ENCODE data around the gene PRR23A. TPM values are rescaled to one million over a fixed set of nuclear protein-coding genes. Genes with fewer than 3 reads are reported as not detected.

PRR23A gene
- total RNA-seq (2014; rRNA removed; shearing (Covaris generic)) (not detected in 2 replicates), total RNA-seq (2022) (not detected in 2 replicates), Bru-seq, nascent RNA (not detected), BruChase-seq, experiment 1, labeled RNA remaining after a 6-hour chase (not detected), BruChase-seq, experiment 2, labeled RNA remaining after a 2-hour chase (not detected)
- long read RNA-seq, result 0 reads

DNA sequence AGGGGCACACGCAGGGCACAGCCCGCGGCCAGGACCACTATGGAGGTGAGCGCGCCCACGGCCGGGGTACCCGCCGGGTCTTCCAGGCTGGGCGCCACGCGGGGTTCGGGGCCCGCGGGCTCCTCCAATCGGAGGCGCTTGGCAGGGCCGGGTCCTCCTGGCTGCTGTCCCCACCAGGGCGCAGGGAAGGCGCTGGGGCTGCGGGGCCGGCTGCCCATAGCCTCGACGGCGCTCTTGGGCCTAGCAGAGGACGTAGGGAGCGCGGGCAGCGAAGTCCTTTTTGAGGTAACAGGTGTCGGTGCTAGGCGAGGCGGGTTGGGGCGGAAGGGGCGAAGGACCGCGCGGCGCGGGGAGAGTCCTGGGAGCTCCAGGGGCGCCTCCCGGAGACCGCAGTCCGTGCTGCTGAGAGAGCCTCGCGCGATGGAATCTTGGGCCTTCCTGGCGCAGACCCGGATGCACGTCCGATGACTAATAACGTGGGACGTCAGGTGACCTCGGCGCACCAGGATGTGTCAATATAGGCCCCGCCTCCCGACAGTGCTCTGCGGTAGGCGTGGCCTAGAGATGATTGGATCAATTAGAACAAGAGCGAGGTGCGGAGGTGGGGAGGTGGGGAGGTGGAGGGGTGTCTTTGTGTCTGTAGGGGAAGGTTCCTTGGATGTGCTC lies at the start of gene PRR23A:
Gene PRR23A, minus strand, starts transcription at position 218 of the 666 bp plus-strand sequence. Its CDS starts 0 bp downstream, at position 218.
- TF ChIP-seq, protein P1, sequence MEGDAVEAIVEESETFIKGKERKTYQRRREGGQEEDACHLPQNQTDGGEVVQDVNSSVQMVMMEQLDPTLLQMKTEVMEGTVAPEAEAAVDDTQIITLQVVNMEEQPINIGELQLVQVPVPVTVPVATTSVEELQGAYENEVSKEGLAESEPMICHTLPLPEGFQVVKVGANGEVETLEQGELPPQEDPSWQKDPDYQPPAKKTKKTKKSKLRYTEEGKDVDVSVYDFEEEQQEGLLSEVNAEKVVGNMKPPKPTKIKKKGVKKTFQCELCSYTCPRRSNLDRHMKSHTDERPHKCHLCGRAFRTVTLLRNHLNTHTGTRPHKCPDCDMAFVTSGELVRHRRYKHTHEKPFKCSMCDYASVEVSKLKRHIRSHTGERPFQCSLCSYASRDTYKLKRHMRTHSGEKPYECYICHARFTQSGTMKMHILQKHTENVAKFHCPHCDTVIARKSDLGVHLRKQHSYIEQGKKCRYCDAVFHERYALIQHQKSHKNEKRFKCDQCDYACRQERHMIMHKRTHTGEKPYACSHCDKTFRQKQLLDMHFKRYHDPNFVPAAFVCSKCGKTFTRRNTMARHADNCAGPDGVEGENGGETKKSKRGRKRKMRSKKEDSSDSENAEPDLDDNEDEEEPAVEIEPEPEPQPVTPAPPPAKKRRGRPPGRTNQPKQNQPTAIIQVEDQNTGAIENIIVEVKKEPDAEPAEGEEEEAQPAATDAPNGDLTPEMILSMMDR (conservative IDR thresholded peaks at IDR 0.05; ENCODE audit: low read length), result no peak
- TF ChIP-seq EZH2phosphoT487 (IDR thresholded peaks at IDR 0.05; ENCODE audit: borderline replicate concordance, low read depth, low read length), result no peak
- Histone ChIP-seq H2AFZ (ENCODE audit: low read length) (no peak within 1 kb of the TSS), H3K27ac (ENCODE audit: low read depth, low read length, poor library complexity, severe bottlenecking) (no peak within 1 kb of the TSS), H4K20me1 (ENCODE audit: insufficient read depth, low read length) (no peaks in the 10 kb centered on the region), H3K4me2 (ENCODE audit: low read length) (no peak within 1 kb of the TSS), H3K79me2 (ENCODE audit: insufficient read depth, low read depth, low read length) (no peaks in the 10 kb centered on the region), H3K4me3 (ENCODE audit: low read depth, low read length, poor library complexity, severe bottlenecking) (no peak within 1 kb of the TSS), H3K9me3 (ENCODE audit: low read length) (no peaks in the 10 kb centered on the region), H3K4me1 (ENCODE audit: insufficient read depth, low read length, poor library complexity, severe bottlenecking) (no peaks in the 10 kb centered on the region), H3K9me2 (ENCODE audit: insufficient read depth, low read length) (no peaks in the 10 kb centered on the region), H3K36me3 (ENCODE audit: insufficient read depth, low read length) (no peaks in the 10 kb centered on the region)
- DNase-seq (ENCODE audit: low spot score), result no peak
- intact Hi-C loops (cut with micrococcal nuclease; ENCODE audit: unreplicated experiment), result no loop called here
- CTCF ChIA-PET (ENCODE audit: unreplicated experiment), result no interaction called here
- POLR2A ChIA-PET, result no interaction called here
- no TSS peak for BruUV-seq (replicated peaks)

DNA sequence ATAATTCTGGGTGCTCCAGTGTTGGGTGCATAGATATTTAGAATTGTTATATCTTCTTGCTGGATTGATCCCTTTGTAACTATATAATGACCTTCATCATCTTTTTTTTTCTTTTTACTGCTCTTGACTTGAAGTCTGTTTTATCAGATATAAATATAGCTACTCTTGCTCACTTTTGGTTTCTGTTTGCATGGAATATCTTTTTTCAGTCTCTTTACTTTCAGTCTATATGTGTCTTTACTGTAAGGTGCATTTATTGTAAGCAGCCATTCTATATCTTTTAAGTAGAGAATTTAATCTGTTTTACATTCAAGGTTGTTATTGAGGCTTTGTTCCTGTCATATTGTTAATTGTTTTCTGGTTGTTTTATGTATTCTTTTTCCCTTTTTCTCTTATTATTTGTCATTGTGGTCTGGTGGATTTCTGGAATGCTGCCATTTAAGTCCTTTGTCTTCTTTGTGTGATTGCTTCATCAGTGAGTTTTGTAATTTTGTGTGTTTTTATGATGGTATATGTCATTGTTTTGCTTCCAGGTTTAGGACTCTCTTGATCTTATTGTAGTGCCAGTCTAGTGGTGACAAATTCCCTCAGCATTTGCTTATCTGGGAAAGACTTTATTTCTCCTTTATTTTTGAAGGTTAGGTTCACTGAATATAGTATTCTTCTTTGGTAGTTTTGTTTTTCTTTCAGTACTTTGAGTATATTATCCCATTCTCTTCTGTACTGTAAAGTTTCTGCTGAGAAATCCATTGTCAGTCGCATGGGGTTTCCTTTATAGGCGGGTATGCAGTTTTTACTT lies 46.9 kb upstream of the PRR23A start:
- BruUV-seq (replicated peaks), result no TSS peak
- Histone ChIP-seq H3K27ac (ENCODE audit: low read depth, low read length, poor library complexity, severe bottlenecking) (no peak overlapping the region), H3K4me1 (ENCODE audit: insufficient read depth, low read length, poor library complexity, severe bottlenecking) (no peaks in the 10 kb centered on the region), H3K4me2 (ENCODE audit: low read length) (no peak overlapping the region), H4K20me1 (ENCODE audit: insufficient read depth, low read length) (no peaks in the 10 kb centered on the region), H3K36me3 (ENCODE audit: insufficient read depth, low read length) (no peaks in the 10 kb centered on the region), H3K4me3 (ENCODE audit: low read depth, low read length, poor library complexity, severe bottlenecking) (no peak overlapping the region), H3K9me3 (ENCODE audit: low read length) (no peaks in the 10 kb centered on the region), H3K9me2 (ENCODE audit: insufficient read depth, low read length) (0 out of 2 replicates have a peak, but pooled peaks cover 5% of the 10 kb centered on the region), H2AFZ (ENCODE audit: low read length) (no peak overlapping the region), H3K79me2 (ENCODE audit: insufficient read depth, low read depth, low read length) (no peaks in the 10 kb centered on the region)
- no peak for DNase-seq (ENCODE audit: low spot score)
- ChIA-PET CTCF (ENCODE audit: unreplicated experiment) (no interaction called here), POLR2A (no interaction called here)
- TF ChIP-seq, protein P1 (conservative IDR thresholded peaks at IDR 0.05; ENCODE audit: low read length), result no peak
- no peak for TF ChIP-seq EZH2phosphoT487 (IDR thresholded peaks at IDR 0.05; ENCODE audit: borderline replicate concordance, low read depth, low read length)
- intact Hi-C loops (cut with micrococcal nuclease; ENCODE audit: unreplicated experiment), result no loop called here

Measured in OCI-LY7 (cell line).